Neural cell (in vitro differentiated cells): ENCODE data around the gene PTPRN2.

Experiments used
- EP300 ChIP-seq: fragments of 450-650 bp; conservative IDR thresholded peaks from 2 replicates; pipeline ENCODE4 v1.6.1; 2014; ENCODE audit warnings: antibody characterized with exemption, mild to moderate bottlenecking, moderate library complexity; ENCODE audit not compliant: poor library complexity, severe bottlenecking
- EZH2 ChIP-seq: fragments of 200-600, 300-800 bp; shearing (Covaris generic), sonication (generic); IDR thresholded peaks from 2 replicates; pipeline ENCODE4 v1.6.1; 2014; ENCODE audit warnings: antibody characterized with exemption, low read length, borderline replicate concordance, mild to moderate bottlenecking; ENCODE audit not compliant: insufficient read depth, poor library complexity, severe bottlenecking
- MXI1 ChIP-seq: fragments of 450-650 bp; conservative IDR thresholded peaks from 2 replicates; pipeline ENCODE4 v1.6.1; 2014; ENCODE audit warnings: antibody characterized with exemption, mild to moderate bottlenecking; ENCODE audit not compliant: poor library complexity, severe bottlenecking
- POLR2AphosphoS5 ChIP-seq: IDR thresholded peaks from 2 replicates; pipeline ENCODE4 v1.6.1; 2012
- RAD21 ChIP-seq: fragments of 450-650 bp; conservative IDR thresholded peaks from 2 replicates; pipeline ENCODE4 v1.6.1; 2014; ENCODE audit warnings: antibody characterized with exemption, mild to moderate bottlenecking, moderate library complexity
- SMC3 ChIP-seq: fragments of 450-650 bp; conservative IDR thresholded peaks from 2 replicates; pipeline ENCODE4 v1.6.1; 2014; ENCODE audit warnings: antibody characterized with exemption, mild to moderate bottlenecking, moderate library complexity; ENCODE audit not compliant: poor library complexity
- TAF1 ChIP-seq: IDR thresholded peaks from 2 replicates; pipeline ENCODE4 v1.6.1; 2012; ENCODE audit warnings: low read depth
- TF ChIP-seq, protein P1 (sequence below): fragments of 450-650 bp; IDR thresholded peaks from 2 replicates; pipeline ENCODE4 v1.5.1; 2014; ENCODE audit warnings: antibody characterized with exemption, mild to moderate bottlenecking, moderate library complexity; ENCODE audit not compliant: poor library complexity, severe bottlenecking
- TF ChIP-seq, protein P2 (sequence below): IDR thresholded peaks from 2 replicates; pipeline ENCODE4 v1.6.1; 2012; ENCODE audit warnings: borderline replicate concordance

DNA sequence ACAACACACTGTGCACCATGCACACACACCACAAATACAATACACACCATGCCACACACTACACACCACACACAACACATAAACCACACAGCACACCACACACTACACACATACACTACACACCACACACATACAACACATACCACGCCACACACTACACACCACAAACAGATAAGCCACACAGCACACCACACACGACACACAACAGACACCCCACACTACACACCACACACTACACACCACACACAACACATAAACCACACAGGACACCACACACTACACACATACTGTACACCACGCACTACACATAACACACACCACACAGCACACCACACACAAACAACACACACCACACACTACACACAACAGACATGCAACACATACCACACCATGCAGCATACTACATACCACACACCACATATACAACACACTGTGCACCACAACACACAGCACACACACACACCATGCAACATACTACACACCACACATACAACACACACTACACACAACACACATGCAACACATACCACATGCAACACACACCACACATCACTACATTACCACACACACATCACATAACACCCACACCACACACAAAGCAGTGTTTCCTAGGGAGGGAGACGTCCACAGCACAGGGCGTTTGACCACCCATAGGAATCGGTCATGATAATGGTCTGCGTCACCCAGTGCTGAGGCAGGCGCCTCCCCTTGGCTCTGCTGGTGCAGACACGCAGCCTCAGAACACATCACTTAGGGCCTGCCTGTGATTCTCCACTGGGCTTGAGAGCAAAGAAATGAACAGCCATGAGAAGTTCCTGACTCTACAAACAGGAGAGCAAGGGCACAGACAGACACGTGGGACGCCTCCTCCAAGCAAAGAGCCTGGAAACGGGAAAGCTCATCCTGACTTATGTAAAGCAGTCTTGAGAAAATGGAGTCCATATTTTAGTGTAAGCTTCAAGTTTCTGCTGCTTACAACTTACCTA is 458.3 kb downstream of the PTPRN2 start:
- TF ChIP-seq, protein P1, sequence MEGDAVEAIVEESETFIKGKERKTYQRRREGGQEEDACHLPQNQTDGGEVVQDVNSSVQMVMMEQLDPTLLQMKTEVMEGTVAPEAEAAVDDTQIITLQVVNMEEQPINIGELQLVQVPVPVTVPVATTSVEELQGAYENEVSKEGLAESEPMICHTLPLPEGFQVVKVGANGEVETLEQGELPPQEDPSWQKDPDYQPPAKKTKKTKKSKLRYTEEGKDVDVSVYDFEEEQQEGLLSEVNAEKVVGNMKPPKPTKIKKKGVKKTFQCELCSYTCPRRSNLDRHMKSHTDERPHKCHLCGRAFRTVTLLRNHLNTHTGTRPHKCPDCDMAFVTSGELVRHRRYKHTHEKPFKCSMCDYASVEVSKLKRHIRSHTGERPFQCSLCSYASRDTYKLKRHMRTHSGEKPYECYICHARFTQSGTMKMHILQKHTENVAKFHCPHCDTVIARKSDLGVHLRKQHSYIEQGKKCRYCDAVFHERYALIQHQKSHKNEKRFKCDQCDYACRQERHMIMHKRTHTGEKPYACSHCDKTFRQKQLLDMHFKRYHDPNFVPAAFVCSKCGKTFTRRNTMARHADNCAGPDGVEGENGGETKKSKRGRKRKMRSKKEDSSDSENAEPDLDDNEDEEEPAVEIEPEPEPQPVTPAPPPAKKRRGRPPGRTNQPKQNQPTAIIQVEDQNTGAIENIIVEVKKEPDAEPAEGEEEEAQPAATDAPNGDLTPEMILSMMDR: no peak
- TF ChIP-seq POLR2AphosphoS5: no peak
- TF ChIP-seq, protein P2, sequence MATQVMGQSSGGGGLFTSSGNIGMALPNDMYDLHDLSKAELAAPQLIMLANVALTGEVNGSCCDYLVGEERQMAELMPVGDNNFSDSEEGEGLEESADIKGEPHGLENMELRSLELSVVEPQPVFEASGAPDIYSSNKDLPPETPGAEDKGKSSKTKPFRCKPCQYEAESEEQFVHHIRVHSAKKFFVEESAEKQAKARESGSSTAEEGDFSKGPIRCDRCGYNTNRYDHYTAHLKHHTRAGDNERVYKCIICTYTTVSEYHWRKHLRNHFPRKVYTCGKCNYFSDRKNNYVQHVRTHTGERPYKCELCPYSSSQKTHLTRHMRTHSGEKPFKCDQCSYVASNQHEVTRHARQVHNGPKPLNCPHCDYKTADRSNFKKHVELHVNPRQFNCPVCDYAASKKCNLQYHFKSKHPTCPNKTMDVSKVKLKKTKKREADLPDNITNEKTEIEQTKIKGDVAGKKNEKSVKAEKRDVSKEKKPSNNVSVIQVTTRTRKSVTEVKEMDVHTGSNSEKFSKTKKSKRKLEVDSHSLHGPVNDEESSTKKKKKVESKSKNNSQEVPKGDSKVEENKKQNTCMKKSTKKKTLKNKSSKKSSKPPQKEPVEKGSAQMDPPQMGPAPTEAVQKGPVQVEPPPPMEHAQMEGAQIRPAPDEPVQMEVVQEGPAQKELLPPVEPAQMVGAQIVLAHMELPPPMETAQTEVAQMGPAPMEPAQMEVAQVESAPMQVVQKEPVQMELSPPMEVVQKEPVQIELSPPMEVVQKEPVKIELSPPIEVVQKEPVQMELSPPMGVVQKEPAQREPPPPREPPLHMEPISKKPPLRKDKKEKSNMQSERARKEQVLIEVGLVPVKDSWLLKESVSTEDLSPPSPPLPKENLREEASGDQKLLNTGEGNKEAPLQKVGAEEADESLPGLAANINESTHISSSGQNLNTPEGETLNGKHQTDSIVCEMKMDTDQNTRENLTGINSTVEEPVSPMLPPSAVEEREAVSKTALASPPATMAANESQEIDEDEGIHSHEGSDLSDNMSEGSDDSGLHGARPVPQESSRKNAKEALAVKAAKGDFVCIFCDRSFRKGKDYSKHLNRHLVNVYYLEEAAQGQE: no peak
- no peak for TF ChIP-seq EP300
- TF ChIP-seq EZH2: no peak
- TF ChIP-seq TAF1: no peak
- no peak for TF ChIP-seq RAD21
- TF ChIP-seq SMC3: no peak
- TF ChIP-seq MXI1: no peak
